Urinary bladder (tissue), 4 donors: ENCODE results near the gene CD300C. TPM values are rescaled to one million over a fixed set of nuclear protein-coding genes. Genes with fewer than 3 reads are reported as not detected.
"Not testable (repeated sequence)": the region's sequence is repeated elsewhere in the genome, so short reads cannot be mapped to it uniquely, and the experiment has no call there.

Experiments used
- DNase-seq: peaks from one replicate; pipeline ENCODE4 v3.0.0-alpha.2; 2015; ENCODE audit errors: extremely low spot score
- H3K27ac ChIP-seq: one replicate; pipeline ENCODE4 v1.5.1; 2013; ENCODE audit warnings: low read depth, mild to moderate bottlenecking, moderate library complexity
- H3K36me3 ChIP-seq: one replicate; pipeline ENCODE4 v1.6.1; 2013; ENCODE audit warnings: mild to moderate bottlenecking, moderate library complexity; ENCODE audit not compliant: insufficient read depth
- H3K4me1 ChIP-seq: one replicate; pipeline ENCODE4 v1.6.1; 2013; ENCODE audit warnings: mild to moderate bottlenecking, moderate library complexity; ENCODE audit not compliant: insufficient read depth
- H3K4me3 ChIP-seq: one replicate; pipeline ENCODE4 v1.5.1; 2013; ENCODE audit warnings: low read depth, low read length
- WGBS: extraction: QIAGEN DNeasy Blood & Tissue Kit; methylation state at CpG from one replicate; pipeline ENCODE4 v1.1.7; 2013; 5-methylcytosine and 5-hydroxymethylcytosine counted together
- polyA plus RNA-seq: library from polyadenylated mRNA; stranded (reverse); fragments of 200-250 nt; gene quantifications from one replicate; pipeline ENCODE4 v1.2.3, GENCODE V29; 2013
- total RNA-seq: library from RNA; depleted of rRNA; stranded (reverse); fragments of >200 nt; gene quantifications from one replicate; pipeline ENCODE4 v1.2.3, GENCODE V29; 2014
- donor health status: healthy with polysubstance abuse.
- donor health status: healthy.

The CD300C gene
- total and polyA plus RNA-seq, 2 donors, result 0.69 to 2.3 TPM

DNA sequence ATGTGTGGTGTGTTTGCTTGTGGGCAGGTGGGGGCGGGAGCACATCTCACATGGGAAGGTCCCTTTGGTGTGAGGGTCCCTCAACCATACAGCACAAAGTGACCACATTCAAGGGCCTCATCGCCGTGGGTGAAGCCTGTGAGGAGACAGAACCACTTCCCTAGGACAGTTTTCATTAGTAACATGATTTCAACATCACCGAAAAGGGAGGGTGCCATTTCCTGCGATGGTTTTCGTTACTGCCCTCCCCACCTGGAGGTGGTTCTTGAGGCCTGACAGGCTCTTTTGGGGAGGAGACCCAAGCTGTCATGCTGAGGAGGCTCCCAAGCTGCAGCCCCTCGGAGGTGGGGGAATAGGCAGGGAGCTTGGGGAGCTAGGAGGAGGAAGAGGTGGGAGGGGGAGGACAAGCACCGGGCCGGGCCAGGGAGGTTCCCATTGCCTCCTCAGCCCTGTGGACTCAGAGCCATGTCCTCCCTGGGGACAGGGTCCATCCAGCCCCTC lies 24.2 kb downstream of the CD300C start:
- Histone ChIP-seq H3K4me1 (no peaks in the 10 kb centered on the region), H3K4me3 (no peak overlapping the region), H3K36me3 (no peaks in the 10 kb centered on the region), H3K27ac (no peak overlapping the region)
- 81% methylated on average over 9 of the region's 9 CpGs for WGBS
- DNase-seq, result no peak

DNA sequence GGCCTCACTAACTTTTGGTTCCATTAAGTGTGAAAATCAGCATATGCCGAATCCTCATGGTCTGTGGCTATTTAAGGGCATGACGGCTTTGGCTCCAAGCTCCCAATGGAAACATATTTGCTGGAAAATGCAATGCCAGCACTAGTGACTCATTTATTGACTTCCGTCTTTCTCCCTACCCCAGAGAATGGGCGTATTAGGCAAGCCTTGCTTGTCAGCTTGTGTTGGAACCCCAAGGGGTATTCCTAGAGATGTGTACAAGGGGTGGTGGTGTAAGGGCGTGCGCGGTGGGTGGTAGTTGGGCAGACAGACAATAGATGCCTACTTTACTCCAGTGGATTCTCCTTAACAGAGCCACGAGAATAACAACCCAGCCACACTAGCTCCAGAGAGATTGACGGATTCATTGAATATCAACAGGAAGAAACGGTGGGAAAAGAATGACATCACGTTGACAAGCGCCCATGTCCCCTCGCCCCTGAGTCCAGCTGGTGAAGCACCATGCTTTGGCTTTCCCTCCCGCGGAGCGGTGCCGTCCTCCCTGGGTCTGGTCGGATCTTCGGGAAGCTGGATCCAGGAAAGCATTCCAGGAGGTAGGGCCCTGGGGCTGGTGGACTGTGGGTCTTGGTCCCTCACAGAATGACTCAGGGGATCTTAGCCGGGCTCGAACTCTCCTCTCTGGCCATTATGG lies 25.0 kb downstream of the CD300C start:
- Histone ChIP-seq H3K4me1 (no peaks in the 10 kb centered on the region), H3K27ac (no peak overlapping the region), H3K4me3 (no peak overlapping the region), H3K36me3 (no peaks in the 10 kb centered on the region)
- DNase-seq, result no peak
- WGBS, result 88% methylated on average over 21 of the region's 21 CpGs

DNA sequence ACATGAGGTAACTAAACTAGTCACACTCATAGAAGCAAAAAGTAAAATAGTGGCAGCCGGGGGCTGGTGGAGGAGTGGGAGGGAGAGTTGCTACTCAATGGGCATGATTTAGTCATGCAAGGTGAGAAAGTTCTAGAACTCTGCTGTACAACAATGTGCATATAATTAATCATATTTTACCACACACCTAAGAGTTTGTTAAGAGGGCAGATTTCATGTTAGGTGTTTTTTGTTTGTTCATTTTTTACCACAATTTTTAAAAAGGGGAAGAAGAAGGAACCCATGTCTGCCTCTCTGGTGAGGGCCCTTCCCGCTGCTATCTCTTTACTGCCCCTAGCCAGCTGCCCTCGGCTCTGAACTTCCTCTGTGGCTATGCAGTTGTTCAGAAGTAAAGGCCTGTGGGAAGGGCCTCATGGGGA lies 25.9 kb downstream of the CD300C start:
- 72% methylated on average over 3 of the region's 3 CpGs for WGBS
- Histone ChIP-seq H3K36me3 (no peaks in the 10 kb centered on the region), H3K4me3 (no peak overlapping the region), H3K27ac (no peak overlapping the region), H3K4me1 (no peaks in the 10 kb centered on the region)
- no peak for DNase-seq

DNA sequence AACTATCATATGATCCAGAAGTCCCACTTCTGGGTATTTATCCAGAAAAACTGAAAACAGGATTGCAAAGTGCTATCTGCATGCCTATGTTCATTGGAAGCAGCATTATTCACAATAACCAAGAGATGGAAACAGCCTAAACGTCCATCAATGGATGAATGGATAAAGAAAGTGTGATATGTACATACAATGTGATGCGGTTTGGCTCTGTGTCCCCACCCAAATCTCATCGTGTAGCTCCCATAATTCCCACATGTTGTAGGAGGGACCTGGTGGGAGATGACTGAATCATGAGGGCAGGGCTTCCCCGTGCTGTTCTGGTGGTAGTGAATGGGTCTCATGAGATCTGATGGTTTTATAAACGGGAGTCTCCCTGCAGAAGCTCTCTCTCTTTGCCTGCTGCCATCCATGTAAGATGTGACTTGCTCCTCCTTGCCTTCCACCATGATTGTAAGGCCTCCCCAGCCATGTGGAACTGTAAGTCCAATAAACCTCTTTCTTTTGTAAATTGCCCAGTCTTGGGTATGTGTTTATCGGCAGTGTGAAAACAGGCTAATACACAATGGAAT lies 27.4 kb downstream of the CD300C start:
- not testable (repeated sequence) for H3K36me3 ChIP-seq, H3K27ac ChIP-seq, DNase-seq, H3K4me3 ChIP-seq, H3K4me1 ChIP-seq
- 81% methylated on average over 6 of the region's 6 CpGs for WGBS

DNA sequence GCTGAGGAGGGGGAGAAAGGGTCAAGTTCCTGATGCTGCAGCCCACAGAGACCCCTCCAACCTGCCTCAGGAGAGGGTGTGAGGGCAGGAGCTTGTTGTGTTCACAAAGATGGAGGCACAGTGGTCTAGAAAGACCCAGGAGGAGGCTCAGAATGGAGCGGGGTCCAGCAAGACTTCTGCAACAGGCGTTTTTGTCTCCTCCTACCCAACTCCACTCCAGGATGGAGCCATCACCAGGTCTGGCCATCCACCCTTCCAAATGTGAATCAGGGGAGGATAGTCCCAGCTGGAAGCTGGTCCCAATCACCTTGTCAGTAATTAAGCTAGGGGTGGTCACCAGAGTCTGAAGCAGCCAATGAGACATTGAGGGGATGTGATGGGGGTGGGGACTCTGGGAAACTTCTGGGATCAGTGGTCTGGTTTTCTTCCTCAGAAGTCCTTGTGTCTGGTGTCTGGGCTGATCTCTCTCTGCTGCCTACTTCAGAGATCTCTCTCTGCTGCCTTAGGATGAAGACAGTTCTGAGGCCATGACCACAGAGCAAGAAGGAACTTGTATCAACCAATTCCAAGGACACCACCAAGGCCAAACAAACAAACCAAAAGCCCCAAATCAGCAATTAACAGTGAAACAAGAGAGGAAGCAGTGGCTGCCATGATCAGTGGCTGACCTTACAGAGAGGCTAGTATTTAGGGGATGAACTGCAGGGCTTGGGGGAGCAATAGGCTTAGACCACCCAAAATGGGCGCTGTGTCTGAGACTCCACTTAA lies 29.2 kb downstream of the CD300C start:
- WGBS, result 85% methylated on average over 3 of the region's 3 CpGs
- Histone ChIP-seq H3K4me1 (no peaks in the 10 kb centered on the region), H3K27ac (no peak overlapping the region), H3K36me3 (no peaks in the 10 kb centered on the region), H3K4me3 (no peak overlapping the region)
- no peak for DNase-seq

DNA sequence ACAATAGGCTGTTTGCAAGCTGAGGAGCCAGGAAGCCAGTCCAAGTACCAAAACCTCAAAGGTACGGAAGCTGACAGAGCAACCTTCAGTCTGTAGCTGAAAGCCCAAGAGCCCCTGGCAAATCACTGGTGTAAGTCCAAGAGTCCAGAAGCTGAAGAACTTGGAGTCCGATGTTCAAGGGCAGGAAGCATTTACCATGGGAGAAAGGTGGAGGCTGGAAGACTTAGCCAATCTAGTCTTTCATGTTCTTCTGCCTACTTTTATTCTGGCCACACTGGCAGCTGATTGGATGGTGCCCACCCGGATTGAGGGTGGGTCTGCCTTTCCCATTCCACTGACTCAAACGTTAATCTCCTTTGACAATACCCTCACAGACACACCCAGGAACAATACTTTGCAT lies 30.0 kb downstream of the CD300C start:
- 81% methylated on average over 4 of the region's 4 CpGs for WGBS
- Histone ChIP-seq H3K4me3 (no peak overlapping the region), H3K27ac (no peak overlapping the region), H3K4me1 (no peaks in the 10 kb centered on the region), H3K36me3 (no peaks in the 10 kb centered on the region)
- DNase-seq, result no peak

DNA sequence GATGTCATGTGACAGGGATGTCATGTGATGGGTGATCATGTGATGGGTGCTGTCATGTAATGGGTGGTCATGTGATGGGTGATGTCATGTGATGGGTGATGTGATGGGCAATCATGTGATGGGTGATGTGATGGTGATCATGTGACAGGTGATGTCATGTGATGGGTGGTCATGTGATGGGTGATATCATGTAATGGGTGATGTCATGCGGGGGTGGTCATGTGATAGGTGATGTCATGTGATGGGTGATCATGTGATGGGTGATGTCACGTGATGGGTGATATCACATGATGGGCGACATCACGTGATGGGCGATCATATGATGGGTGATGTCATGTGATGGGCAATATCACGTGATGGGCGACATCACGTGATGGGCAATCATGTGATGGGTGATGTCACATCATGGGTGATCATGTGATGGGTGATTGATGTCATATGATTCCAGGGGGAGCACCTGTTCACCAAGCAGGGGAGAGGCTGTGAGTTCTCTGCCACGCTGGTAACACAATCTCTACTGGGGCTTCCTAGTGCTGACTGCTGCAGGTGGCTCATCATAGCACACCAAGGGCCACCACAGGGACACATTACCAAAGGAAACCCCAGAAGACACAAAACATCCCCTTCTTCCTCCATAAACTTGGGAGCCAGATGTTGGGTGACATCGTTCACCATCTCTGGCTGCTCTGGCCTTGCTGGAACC lies 31.1 kb downstream of the CD300C start:
- 95% methylated on average over 10 of the region's 10 CpGs for WGBS
- H3K4me3 ChIP-seq, result no peak overlapping the region
- H3K36me3 ChIP-seq, result no peaks in the 10 kb centered on the region
- no peak for DNase-seq
- no peaks in the 10 kb centered on the region for H3K4me1 ChIP-seq
- H3K27ac ChIP-seq, result no peak overlapping the region

DNA sequence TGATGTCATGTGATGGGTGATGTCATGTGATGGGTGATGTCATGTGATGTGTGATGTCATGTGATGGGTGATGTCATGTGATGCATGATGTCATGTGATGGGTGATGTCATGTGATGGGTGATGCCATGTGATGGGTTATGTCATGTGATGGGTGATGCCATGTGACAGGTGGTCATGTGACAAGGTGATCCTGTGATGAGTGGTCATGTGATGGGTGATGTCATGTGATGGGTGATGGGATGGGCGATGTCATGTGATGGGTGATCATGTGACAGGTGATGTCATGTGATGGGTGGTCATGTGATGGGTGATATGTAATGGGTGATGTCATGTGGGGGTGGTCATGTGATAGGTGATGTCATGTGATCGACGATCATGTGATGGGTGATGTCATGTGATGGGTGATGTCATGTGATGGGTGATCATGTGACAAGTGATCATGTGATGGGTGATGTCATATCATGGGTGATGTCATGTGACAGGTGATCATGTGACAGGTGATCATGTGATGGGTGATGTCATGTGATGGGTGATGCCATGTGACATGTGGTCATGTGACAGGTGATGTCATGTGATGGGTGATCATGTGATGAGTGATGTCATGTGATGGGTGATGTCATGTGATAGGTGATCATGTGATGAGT lies 31.8 kb downstream of the CD300C start:
- Histone ChIP-seq H3K4me1 (no peaks in the 10 kb centered on the region), H3K4me3 (no peak overlapping the region), H3K27ac (no peak overlapping the region), H3K36me3 (no peaks in the 10 kb centered on the region)
- 70% methylated on average over 3 of the region's 3 CpGs for WGBS
- no peak for DNase-seq

DNA sequence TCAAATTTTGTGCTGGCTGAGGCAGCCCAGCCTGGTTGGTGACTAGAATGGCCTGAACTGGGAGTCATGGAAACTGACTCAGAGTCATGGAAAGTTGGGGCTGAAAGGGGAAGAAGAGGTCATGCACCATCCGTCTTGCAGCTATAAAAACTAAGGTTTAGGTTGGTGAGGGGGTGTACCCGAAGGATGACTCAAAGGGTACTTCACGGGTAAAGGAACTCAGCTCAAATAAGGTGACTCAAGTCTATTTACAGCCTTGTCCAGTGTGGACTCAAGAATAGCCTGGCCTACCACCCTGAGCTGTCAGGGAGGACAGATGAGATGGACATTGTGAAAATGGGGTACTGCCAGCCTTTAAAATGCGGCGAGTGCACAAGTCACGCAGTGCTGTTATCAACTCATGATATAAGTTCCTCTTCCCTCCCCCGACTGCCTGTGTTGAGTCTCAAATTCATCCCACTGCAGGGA lies 33.3 kb downstream of the CD300C start:
- 56% methylated on average over 7 of the region's 7 CpGs for WGBS
- no peaks in the 10 kb centered on the region for H3K36me3 ChIP-seq
- no peaks in the 10 kb centered on the region for H3K4me1 ChIP-seq
- H3K27ac ChIP-seq, result no peak overlapping the region
- DNase-seq, result no peak
- H3K4me3 ChIP-seq, result no peak overlapping the region

DNA sequence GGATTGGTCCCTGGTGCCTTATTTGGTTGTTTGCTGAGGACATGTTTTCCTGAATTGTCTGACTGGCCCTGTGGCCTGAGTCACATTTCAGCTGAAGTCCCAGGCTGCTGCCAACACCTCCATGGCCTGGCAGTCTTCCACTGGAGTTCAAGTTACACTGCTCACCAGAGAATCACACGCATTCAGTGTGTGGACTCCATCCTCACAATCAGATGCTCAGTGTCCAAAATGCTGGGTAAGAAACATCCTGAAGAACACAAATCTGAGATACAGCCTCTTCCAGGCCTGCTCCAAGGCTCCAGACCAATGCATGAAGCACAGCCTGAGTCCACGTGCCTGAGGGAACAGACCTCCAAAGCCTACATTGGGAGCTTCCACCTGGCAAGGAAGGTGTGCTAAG lies 33.9 kb downstream of the CD300C start:
- no peak for DNase-seq
- Histone ChIP-seq H3K36me3 (no peaks in the 10 kb centered on the region), H3K4me3 (no peak overlapping the region), H3K4me1 (no peaks in the 10 kb centered on the region), H3K27ac (no peak overlapping the region)
- 77% methylated on average over 2 of the region's 2 CpGs for WGBS

DNA sequence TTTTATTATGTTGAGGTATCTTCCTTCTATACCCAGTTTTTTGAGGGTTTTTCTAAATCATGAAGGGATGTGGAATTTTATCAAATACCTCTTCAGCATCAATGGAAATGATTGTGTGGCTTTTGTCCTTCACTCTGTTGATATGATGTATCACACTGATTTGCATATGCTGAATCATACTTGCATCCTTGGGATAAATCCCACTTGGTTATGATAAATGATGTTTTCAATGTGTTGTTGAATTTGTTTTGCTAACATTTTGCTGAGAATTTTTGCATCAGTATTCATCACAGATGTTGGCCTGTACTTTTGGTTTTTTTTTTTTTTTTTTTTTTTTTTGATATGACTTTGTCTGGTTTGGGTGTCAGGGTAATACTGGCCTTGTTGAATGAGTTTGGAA lies 37.8 kb downstream of the CD300C start:
- no peak for DNase-seq
- no peak overlapping the region for H3K4me3 ChIP-seq
- no peaks in the 10 kb centered on the region for H3K36me3 ChIP-seq
- no peaks in the 10 kb centered on the region for H3K4me1 ChIP-seq
- no peak overlapping the region for H3K27ac ChIP-seq

DNA sequence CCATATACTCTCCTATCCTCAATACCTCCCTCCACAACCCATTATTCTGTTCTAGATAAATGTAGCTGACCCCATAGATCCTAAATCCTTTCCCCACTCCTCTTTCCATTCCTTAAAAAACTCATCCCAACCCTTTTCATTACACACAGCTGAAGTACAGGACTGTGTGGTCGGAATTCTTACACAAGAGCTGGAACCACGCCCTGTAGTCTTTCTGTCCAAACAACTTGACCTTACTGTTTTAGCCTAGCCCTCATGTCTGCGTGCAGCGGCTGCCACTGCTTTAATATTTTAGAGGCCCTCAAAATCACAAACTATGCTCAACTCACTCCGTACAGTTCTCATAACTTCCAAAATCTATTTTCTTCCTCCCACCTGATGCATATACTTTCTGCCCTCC lies 42.0 kb downstream of the CD300C start:
- not testable (repeated sequence) for DNase-seq

DNA sequence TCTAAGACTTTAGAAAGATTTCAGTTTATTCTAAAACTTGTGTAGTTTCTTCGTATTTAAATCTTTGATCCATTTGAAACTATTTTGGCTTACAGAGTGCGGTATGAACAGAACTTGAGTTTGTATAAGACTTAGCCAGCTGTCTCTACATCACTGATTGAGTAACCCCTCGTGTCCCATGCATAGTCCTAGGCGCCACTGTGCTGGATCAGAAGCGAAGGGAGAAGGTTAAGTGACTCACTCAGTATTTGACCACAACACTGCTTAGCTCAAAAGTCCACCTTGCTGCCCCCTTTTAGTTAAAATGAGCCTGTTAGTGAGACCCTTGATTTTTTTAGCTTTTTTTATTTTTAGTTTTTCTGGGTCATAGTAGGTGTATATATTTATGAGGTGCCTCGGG lies 43.1 kb downstream of the CD300C start:
- Histone ChIP-seq H3K4me3 (no peak overlapping the region), H3K27ac (no peak overlapping the region), H3K36me3 (no peaks in the 10 kb centered on the region), H3K4me1 (no peaks in the 10 kb centered on the region)
- DNase-seq, result no peak
- 57% methylated on average over 6 of the region's 6 CpGs for WGBS

More for the DNA sequence above, 42.0 kb downstream of the CD300C start:
- H3K27ac ChIP-seq, H3K4me3 ChIP-seq, H3K36me3 ChIP-seq, H3K4me1 ChIP-seq: not testable (repeated sequence)
- WGBS, result 57% methylated on average over 5 of the region's 5 CpGs
